Lung microvascular endothelial cell (primary cell): ENCODE data around the gene NSFL1C. TPM values are rescaled to one million over a fixed set of nuclear protein-coding genes. Genes with fewer than 3 reads are reported as not detected.
"Not testable (repeated sequence)": the region's sequence is repeated elsewhere in the genome, so short reads cannot be mapped to it uniquely, and the experiment has no call there.

ENCODE experiments used
- DNase-seq, 2 donors: peaks; one replicate each; pipeline versions ENCODE4 v3.0.0 to v3.0.0-alpha.2; 2010; ENCODE audit warnings: low read depth in 2 of 2
- total RNA-seq: library from RNA; depleted of rRNA; stranded (reverse); fragments of >200 nt; gene quantifications from 2 replicates; pipeline ENCODE4 v1.2.1, GENCODE V29; 2014

The NSFL1C gene
- 18.1 and 20.6 TPM in 2 replicates for total RNA-seq

GRCh38 chr20:1466211-1467081 is at the start of gene NSFL1C:
Gene NSFL1C (minus strand): TSS chr20:1466849. CDS start chr20:1466824, 25 bp downstream.
- DNase-seq, result peak; percentile 97 to 98

GRCh38 chr20:1513801-1514200 is 47.2 kb upstream of the NSFL1C start:
- no peak for DNase-seq

GRCh38 chr20:1509237-1509636 is 42.6 kb upstream of the NSFL1C start:
- peak; percentile 40 to 55 for DNase-seq

- no peak for DNase-seq
Observed at GRCh38 chr20:1508574-1508973, 41.9 kb upstream of the NSFL1C start.

GRCh38 chr20:1507276-1507675 is 40.6 kb upstream of the NSFL1C start:
- no peak for DNase-seq

- DNase-seq, result no peak
Observed at GRCh38 chr20:1505871-1506270, 39.2 kb upstream of the NSFL1C start.

GRCh38 chr20:1505361-1505760 is 38.7 kb upstream of the NSFL1C start:
- DNase-seq, result no peak

- DNase-seq, result peak; percentile 94
Observed at GRCh38 chr20:1503564-1504227, 37.0 kb upstream of the NSFL1C start.

GRCh38 chr20:1500496-1500895 is 33.8 kb upstream of the NSFL1C start:
- DNase-seq, result no peak

GRCh38 chr20:1499528-1500420 is 33.1 kb upstream of the NSFL1C start:
- DNase-seq, result no peak

GRCh38 chr20:1497371-1497770 is 30.7 kb upstream of the NSFL1C start:
- DNase-seq, result not testable (repeated sequence)

GRCh38 chr20:1496930-1497329 is 30.3 kb upstream of the NSFL1C start:
- no peak for DNase-seq

- DNase-seq, result no peak
Observed at GRCh38 chr20:1494436-1494835, 27.8 kb upstream of the NSFL1C start.

GRCh38 chr20:1493536-1493935 is 26.9 kb upstream of the NSFL1C start:
- DNase-seq, result no peak

- DNase-seq, result peak in 1 of 2 donors; percentile 52
Observed at GRCh38 chr20:1491860-1492642, 25.4 kb upstream of the NSFL1C start.

GRCh38 chr20:1491281-1491840 is 24.7 kb upstream of the NSFL1C start, which contains the start of gene SIRPB2:
Gene SIRPB2 (minus strand): TSS chr20:1491420. CDS start chr20:1491359, 61 bp downstream.
- peak; percentile 51 to 87 for DNase-seq

GRCh38 chr20:1490643-1491195 is 24.1 kb upstream of the NSFL1C start:
- no peak for DNase-seq

GRCh38 chr20:1489764-1490436 is 23.3 kb upstream of the NSFL1C start:
- DNase-seq, result no peak

GRCh38 chr20:1489325-1489724 is 22.7 kb upstream of the NSFL1C start:
- no peak for DNase-seq

- DNase-seq, result no peak
Observed at GRCh38 chr20:1486566-1486965, 19.9 kb upstream of the NSFL1C start.
